ENCODE measurements around the gene TLCD3A.
"Not testable (repeated sequence)": the region's sequence is repeated elsewhere in the genome, so short reads cannot be mapped to it uniquely, and the experiment has no call there.

The TLCD3A gene

GRCh38 chr17:732067-732901 is at the start of gene TLCD3A:
Gene TLCD3A, plus strand, starts transcription at chr17:732596. Its CDS starts 52 bp downstream, at chr17:732648.
- DNase-seq = peak; percentile 61

DNA sequence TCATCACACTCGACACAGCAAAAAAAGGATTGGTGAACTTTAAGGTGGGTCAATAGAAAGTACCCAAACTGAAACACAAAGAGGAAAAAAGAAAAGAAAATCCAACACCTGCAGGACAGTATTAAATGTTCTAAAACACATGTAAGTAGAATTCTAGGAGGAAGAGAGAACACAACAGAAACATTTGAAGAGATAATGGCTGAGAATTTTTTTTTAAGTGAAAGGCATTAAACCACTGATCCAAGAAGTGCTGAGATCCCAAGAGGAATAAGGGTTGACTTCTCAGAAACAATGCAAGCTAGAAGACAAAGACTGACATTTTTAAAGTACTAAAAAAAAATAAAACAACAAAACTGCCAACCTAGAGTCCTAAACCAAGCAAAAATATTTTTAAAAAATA is 49.4 kb upstream of the TLCD3A start:
- DNase-seq = no peak

DNA sequence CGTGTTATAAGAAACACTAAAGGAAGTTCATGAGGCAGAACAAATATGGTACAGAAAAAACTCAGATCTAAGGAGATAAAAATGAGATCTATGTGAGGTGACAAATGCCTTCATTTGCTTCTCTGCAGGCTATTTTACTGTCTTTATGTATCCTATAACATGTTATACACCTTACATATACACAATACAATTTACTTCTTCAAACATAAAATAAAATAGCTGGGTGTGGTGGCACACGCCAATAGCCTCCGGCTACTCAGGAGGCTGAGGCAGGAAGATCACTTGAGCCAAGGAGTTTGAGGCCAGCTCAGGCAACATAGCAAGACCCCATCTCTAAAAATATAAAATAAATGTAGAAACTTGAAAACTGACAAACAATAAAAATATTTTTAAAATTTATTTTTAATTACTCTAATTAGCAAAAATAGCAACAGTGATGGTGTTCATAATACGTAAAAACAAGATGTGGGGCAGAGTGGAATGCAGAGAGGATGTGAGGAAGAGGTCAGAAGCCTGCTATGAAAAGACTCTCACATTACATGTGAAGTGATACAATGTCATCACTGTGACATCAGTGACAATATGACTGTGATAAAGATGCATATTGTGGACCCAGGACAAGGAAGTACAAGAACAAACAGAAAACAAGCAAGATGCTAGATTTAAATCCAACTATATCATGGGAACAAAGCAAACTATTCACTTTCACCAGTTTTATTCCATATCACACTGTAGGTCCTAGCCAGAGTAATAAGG is 48.7 kb upstream of the TLCD3A start:
- DNase-seq = no peak

GRCh38 chr17:685006-685405 is 47.4 kb upstream of the TLCD3A start:
- DNase-seq = no peak

GRCh38 chr17:688100-688989 is 44.1 kb upstream of the TLCD3A start:
- DNase-seq = peak; percentile 64

- no peak for DNase-seq
Measured at GRCh38 chr17:689556-690275, 42.7 kb upstream of the TLCD3A start.

- no peak for DNase-seq
Measured at GRCh38 chr17:690361-690760, 42.0 kb upstream of the TLCD3A start.

- DNase-seq = no peak
Measured at GRCh38 chr17:691423-691822, 41.0 kb upstream of the TLCD3A start.

DNA sequence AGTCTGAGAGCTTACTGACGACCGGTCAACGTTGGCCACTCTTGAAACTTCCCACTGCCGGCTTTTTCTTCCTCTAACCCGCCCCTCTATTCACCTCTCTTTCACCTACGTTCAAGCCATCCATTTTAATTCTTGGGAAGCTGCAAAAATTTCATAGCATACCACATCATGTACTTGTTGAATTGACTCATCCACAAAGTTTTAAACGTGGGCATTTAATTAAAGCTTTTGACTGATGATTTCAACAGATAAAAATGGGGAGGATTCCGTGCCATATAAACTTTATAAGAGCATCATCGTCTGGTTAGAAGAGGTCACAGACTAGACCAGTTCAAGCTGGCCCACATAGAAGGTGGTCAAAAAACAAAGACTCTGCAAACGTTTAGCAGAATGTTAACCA is 40.3 kb upstream of the TLCD3A start:
- DNase-seq = no peak

DNA sequence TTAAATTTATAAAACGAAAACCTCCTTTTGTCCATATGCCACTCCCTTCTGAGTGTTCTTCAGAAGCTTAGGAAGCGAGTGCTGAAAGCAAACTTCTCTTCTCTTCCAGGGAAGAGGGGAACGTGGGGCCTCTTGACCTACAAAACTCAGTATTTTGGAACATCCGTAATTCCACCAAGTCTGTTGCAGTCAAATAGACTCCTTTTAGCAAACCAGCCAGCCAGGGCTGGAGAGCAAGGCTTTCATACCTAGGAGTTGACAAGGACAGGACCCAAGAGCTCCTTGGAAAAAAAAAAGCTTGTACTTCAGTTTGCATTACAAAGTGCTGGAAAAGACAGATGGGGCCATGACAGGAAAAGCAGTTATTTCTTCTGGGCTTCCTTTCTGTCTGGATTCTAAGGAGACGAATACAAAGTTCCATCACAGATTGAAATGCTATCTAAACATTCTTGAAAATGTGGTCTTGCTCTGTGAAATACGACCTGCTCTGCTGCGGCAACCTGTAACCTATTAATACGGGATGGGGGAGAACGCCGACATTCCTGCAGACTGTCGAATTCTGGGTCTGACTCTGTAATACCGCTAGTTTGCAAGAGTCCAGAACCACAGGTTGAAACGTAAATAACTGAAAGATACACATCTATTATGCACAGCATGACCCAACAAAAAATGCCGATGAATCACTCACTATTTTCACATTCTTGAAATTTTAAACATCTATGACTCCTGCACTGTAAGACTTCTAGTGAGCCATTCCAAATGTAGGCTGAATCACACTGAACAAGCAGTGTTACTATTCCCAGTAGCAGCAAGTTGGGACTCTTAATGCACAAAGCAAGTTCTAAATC is 38.4 kb upstream of the TLCD3A start:
- no peak for DNase-seq

DNA sequence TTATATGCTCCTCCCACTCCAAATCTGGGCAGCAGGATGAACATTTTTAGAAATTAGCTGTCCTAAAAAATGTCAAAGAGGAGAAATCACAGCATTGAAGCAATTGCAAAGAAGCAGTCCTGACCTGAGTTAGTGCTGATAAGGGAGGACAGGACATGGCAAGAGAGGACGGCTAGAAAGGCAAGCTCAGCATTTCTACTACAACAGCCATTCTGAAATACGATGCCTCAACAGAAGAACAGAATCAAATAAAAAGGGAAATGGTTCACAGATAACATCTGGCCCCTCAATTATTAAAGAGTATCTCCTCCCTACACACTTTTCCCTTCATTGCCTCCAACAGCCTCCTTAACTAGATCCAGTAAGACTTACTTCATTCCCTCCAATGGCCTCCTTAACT is 36.0 kb upstream of the TLCD3A start:
- no peak for DNase-seq

DNA sequence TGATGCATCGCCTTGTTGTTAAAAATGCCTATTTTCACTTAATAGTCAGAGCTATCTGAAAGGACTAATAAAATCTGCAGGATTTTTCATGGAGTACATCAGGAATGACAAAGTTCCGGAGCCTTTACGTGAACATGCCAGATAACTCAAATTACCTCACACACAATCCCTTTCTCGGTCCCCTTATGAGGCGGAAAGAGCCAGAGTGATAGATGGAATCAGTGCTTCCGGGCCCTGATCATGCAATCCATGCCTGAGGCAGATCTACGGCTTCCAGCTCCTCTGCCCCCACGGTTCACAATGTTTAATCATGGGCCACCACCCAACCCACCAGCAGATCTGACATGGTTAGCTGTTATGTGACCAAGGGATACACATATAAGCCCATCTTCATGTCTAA is 34.7 kb upstream of the TLCD3A start:
- no peak for DNase-seq

DNA sequence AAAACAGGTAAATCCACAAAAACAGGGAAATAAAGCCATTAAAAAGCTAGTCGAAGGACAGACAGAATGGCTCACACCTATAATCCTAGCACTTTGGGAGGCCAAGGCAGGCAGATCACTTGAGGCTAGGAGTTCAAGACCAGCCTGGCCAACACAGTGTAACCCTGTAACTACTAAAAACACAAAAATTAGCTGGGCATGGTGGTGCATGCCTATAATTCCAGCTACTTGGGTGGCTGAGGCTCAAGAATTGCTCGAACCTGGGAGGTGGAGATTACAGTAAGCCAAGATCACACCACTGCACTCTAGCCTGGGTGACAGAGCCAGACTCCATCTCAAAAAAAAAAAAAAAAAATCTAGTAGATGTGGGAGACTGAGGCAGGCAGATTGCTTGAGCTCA is 34.3 kb upstream of the TLCD3A start:
- DNase-seq = not testable (repeated sequence)

DNA sequence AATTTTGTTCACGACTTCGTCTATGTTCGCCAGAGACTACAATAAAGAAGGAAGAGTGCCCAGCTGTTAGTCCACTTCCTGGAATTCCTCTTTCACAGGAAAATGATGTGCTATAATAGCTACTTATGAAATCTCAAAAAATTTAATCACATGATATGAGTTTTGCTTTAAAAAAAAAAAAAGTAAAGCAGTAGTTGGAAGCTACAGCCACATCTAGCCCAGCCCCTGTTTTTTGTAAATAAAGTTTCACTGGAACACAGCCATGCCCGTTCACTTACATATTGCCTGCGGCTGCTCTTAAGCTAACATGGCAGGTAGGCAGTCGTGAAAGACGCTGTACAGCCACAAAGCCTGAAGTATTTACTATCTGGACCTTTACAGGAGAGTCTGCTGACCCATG is 33.1 kb upstream of the TLCD3A start:
- DNase-seq = no peak

GRCh38 chr17:700504-701094 is 31.8 kb upstream of the TLCD3A start:
- peak; percentile 42 for DNase-seq

DNA sequence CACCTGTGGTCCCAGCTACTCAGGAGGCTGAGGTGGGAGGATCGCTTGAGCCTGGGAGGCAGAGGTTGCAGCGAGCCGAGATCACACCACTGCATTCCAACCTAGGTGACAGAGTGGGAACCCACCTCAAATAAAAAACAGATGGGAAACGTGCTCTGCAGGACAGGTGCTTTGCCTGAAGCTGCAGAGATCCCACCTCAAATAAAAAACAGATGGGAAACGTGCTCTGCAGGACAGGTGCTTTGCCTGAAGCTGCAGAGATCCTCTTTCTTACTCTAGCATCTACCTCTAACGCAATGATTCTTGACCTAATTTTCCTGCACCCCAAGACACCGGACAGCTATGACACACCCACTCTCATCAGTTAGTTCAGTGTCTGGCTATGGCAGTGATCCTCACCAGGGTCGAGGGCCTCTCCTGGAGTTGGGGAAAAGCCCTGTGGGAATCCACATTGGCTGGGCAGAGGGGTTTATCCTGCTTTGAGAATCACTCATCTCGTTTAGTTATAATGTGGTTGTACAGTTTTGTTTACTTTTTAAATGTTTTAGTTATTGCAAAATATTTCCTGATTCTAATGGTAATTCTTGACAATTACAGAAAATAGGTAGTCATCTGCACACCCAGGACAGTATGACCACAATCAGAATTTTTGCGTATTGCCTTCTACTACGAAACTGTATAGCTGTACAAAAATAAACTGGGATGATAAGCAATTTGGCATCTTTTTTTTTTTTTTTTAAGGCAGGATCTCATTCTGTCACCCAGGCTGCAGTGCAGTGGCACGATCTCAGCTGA is 29.1 kb upstream of the TLCD3A start:
- DNase-seq = no peak

DNA sequence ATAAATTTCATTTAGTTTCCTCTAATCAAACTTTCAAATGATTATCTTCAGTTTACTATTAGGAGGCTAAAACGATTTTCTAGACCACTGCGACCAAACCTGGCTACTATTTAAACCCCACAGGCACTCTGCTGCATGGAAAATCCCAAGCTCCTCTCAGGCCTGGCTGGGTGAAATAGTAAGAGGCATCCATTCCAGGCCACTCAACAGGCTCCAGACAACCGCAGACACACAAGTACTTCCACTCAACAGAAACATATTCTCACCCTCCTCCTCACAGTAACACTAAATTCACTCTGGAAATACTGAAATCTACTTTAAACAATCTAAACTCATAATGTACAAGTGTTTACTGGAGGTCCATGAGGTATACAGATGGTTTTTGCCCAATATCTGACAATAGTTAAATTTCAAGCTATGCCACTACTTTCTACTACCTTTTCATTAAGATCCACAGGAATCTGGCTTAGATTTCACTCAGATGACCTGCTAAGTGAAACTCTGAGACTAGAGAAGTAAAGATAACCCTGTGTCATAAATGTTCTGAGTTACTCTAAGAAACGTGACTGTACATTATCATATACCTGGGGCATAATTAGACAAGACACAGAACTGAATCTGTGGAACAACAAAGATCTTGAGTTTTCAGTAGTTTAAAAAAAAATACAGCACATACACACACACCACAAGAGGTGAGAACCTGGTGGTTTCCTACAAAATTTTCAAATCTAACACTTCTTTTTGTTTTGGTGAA is 28.1 kb upstream of the TLCD3A start:
- DNase-seq = no peak

GRCh38 chr17:705011-705410 is 27.4 kb upstream of the TLCD3A start:
- no peak for DNase-seq

- peak; percentile 78 for DNase-seq
Measured at GRCh38 chr17:705863-706262, 26.5 kb upstream of the TLCD3A start.

DNA sequence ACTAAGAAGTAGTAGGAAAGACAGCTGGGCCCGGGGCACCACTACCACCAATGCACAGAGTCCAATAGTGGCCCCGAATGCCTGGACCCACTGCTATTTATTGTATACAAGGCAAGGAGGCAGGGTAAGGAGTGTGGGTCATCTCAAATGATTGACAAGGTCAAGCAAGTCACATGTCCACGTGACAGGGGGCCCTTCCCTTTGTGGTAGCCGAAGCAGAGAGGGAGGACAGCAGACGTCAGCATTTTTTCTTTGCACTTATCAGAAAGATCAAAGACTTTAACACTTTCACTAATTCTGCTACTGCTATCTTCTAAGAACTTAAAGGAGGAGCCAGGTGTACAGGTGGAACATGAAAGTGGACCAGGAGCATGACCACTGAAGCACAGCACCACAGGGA is 24.3 kb upstream of the TLCD3A start:
- no peak for DNase-seq
